Breast epithelium (tissue), 3 donors: ENCODE data around the gene RAB33A.
A peak's percentile ranks its signal among the peaks of the same experiment; 100 is the strongest.

Experiments
- POLR2A ChIP-seq: fragments of 450-650 bp; IDR thresholded peaks from one replicate; pipeline ENCODE4 v1.6.1; 2016; ENCODE audit warnings: antibody characterized with exemption, mild to moderate bottlenecking, moderate library complexity
- POLR2AphosphoS5 ChIP-seq, 3 donors: sonication (generic); formaldehyde crosslinking; IDR thresholded peaks; one replicate each; pipeline ENCODE4 v1.6.1; 2017; ENCODE audit warnings: antibody characterized with exemption in 3 of 3
- TF ChIP-seq, protein P1 (sequence below), 3 donors: fragments of 450-650 bp; IDR thresholded peaks; one replicate each; pipeline ENCODE4 v1.5.1; 2016 to 2017; ENCODE audit warnings: antibody characterized with exemption in 3 of 3, mild to moderate bottlenecking in 3 of 3, moderate library complexity in 3 of 3

DNA sequence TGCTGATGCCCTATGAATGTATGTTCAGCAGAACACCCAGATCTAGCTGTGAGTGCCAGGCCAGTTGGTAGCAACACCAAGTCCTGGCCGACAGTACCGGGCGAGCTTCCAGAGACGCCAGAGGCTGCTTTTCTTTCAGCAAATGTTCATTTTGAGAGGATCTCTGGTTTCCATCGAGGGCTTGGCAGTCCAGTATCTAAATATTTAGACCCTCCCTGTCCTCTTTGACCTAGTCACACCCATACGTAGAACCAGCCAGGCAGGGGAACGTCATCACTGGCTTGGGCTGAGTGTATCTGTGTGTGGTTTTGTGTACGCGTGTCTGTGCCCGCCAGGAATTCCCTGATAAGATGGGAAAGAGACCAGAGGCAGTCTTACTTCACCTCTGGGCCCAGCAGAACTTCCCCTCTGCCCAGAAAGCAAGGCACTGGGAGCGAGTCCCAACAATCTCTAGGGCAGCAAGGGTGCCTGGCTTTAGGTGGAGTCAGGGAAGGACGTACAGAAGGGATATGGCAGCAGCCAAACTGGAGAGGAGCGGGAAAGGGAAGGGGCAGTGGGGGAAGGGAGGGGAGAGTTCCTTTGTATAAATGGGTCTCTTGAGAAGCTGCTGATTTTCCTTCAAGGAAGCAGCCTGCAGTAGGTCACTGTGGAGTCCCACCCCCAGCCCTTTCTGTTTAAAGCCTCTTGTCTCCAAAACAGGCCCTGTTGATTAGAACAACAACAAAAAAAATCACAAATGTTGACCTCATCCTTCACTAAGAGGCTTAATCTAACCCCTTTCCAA lies 46.5 kb upstream of the RAB33A start:
- TF ChIP-seq, protein P1, sequence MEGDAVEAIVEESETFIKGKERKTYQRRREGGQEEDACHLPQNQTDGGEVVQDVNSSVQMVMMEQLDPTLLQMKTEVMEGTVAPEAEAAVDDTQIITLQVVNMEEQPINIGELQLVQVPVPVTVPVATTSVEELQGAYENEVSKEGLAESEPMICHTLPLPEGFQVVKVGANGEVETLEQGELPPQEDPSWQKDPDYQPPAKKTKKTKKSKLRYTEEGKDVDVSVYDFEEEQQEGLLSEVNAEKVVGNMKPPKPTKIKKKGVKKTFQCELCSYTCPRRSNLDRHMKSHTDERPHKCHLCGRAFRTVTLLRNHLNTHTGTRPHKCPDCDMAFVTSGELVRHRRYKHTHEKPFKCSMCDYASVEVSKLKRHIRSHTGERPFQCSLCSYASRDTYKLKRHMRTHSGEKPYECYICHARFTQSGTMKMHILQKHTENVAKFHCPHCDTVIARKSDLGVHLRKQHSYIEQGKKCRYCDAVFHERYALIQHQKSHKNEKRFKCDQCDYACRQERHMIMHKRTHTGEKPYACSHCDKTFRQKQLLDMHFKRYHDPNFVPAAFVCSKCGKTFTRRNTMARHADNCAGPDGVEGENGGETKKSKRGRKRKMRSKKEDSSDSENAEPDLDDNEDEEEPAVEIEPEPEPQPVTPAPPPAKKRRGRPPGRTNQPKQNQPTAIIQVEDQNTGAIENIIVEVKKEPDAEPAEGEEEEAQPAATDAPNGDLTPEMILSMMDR (IDR thresholded peaks at IDR 0.05), result no peak
- TF ChIP-seq POLR2A (no peak), POLR2AphosphoS5 (IDR thresholded peaks at IDR 0.05) (peak in 1 of 3 donors; percentile 14)
